Mammary epithelial cell (primary cell): ENCODE results near the gene ALOXE3.

Experiments
- EZH2 ChIP-seq: IDR thresholded peaks from 2 replicates; pipeline ENCODE4 v1.6.1; 2012; ENCODE audit warnings: low read length, inconsistent platforms, borderline replicate concordance
- TF ChIP-seq, protein P1 (sequence below), 2 donors: IDR thresholded peaks in 1 of 2; conservative IDR thresholded peaks in 1 of 2; 2 replicates each; pipeline ENCODE4 v1.5.1; 2011 to 2012; ENCODE audit warnings: inconsistent platforms in 2 of 2, low read length in 2 of 2, mild to moderate bottlenecking in 2 of 2, control low read depth in 1 of 2, low read depth in 1 of 2; ENCODE audit not compliant: insufficient read depth in 1 of 2; ENCODE audit errors: extremely low read depth in 1 of 2

DNA sequence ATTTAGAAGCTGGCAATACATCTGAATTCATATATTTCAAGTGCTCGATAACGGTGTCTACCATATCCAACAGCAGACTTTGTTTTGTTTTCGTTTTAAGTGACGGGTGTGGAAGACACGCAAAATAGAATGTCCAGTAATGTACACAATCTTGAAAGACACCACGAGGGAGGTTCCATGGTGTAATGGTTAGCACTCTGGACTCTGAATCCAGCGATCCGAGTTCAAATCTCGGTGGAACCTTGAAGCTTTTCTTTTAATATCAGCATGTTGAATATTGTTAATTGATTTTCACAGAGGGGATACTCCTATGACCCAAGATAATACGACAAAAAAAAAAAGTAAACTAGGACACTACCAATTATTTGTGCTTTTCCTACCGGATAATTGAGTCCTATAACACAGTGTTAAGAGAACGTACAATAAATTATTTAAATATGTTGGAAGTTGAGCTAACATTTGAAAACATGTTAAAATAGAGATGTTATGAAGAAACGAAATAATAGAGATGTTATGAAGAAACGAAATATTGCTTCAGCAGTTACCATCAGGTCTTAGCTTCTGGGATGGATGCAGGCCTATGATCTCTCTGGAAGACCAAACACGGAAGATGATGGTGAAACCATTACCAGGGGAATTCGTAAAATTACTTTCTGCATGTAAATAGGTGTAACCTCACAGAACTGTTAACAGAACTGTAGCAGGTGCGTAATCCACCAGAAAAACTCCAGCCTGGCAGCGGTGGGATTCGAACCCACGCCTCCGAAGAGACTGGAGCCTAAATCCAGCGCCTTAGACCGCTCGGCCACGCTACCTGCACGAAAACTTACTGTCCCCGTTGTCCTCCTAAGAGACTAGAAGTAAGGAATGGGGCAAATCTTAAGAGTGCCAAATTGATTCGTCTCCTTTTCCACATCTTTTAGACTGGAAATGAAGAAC, 1.5 kb upstream of the ALOXE3 start:
- TF ChIP-seq, protein P1, sequence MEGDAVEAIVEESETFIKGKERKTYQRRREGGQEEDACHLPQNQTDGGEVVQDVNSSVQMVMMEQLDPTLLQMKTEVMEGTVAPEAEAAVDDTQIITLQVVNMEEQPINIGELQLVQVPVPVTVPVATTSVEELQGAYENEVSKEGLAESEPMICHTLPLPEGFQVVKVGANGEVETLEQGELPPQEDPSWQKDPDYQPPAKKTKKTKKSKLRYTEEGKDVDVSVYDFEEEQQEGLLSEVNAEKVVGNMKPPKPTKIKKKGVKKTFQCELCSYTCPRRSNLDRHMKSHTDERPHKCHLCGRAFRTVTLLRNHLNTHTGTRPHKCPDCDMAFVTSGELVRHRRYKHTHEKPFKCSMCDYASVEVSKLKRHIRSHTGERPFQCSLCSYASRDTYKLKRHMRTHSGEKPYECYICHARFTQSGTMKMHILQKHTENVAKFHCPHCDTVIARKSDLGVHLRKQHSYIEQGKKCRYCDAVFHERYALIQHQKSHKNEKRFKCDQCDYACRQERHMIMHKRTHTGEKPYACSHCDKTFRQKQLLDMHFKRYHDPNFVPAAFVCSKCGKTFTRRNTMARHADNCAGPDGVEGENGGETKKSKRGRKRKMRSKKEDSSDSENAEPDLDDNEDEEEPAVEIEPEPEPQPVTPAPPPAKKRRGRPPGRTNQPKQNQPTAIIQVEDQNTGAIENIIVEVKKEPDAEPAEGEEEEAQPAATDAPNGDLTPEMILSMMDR (conservative IDR thresholded peaks at IDR 0.05 in 1 of 2, IDR thresholded peaks at IDR 0.05 in 1 of 2; ENCODE audit: extremely low read depth in 1 of 2, insufficient read depth in 1 of 2, low read depth in 1 of 2, low read length in 2 of 2) = no peak
- TF ChIP-seq EZH2 = no peak
